ENCODE data around the gene MASP1.
"Not testable (repeated sequence)": the region's sequence is repeated elsewhere in the genome, so short reads cannot be mapped to it uniquely, and the experiment has no call there.

The MASP1 gene

GRCh38 chr3:187263270-187263669 lies 28.3 kb downstream of the MASP1 start:
- no peak for DNase-seq

- no peak for DNase-seq
Observed at GRCh38 chr3:187262360-187262759, 29.2 kb downstream of the MASP1 start.

GRCh38 chr3:187261541-187261969 lies 30.0 kb downstream of the MASP1 start:
- no peak for DNase-seq

GRCh38 chr3:187259171-187259570 lies 32.4 kb downstream of the MASP1 start:
- DNase-seq: no peak

GRCh38 chr3:187257992-187258692 lies 33.4 kb downstream of the MASP1 start:
- DNase-seq: no peak

- no peak for DNase-seq
Observed at GRCh38 chr3:187257471-187257870, 34.1 kb downstream of the MASP1 start.

GRCh38 chr3:187256051-187256616 lies 35.4 kb downstream of the MASP1 start:
- no peak for DNase-seq

GRCh38 chr3:187255314-187255713 lies 36.2 kb downstream of the MASP1 start:
- no peak for DNase-seq

GRCh38 chr3:187252311-187252710 lies 39.2 kb downstream of the MASP1 start:
- no peak for DNase-seq

- DNase-seq: no peak
Observed at GRCh38 chr3:187251599-187251998, 39.9 kb downstream of the MASP1 start.

- DNase-seq: no peak
Observed at GRCh38 chr3:187247398-187247797, 44.1 kb downstream of the MASP1 start.

- DNase-seq: no peak
Observed at GRCh38 chr3:187243933-187244524, 47.5 kb downstream of the MASP1 start.

- DNase-seq: no peak
Observed at GRCh38 chr3:187242900-187243299, 48.6 kb downstream of the MASP1 start.

- DNase-seq: no peak
Observed at GRCh38 chr3:187242435-187242834, 49.1 kb downstream of the MASP1 start.

GRCh38 chr3:187238835-187239234 lies 52.7 kb downstream of the MASP1 start:
- not testable (repeated sequence) for DNase-seq

- DNase-seq: no peak
Observed at GRCh38 chr3:187238239-187238638, 53.3 kb downstream of the MASP1 start.

- no peak for DNase-seq
Observed at GRCh38 chr3:187237741-187238140, 53.8 kb downstream of the MASP1 start.

- DNase-seq: no peak
Observed at GRCh38 chr3:187236962-187237361, 54.6 kb downstream of the MASP1 start.

- DNase-seq: no peak
Observed at GRCh38 chr3:187230011-187230410, 61.5 kb downstream of the MASP1 start.

GRCh38 chr3:187228740-187229139 lies 62.8 kb downstream of the MASP1 start:
- DNase-seq: no peak

GRCh38 chr3:187227658-187228258 lies 63.8 kb downstream of the MASP1 start:
- no peak for DNase-seq

- no peak for DNase-seq
Observed at GRCh38 chr3:187223799-187224198, 67.7 kb downstream of the MASP1 start.

GRCh38 chr3:187222801-187223200 lies 68.7 kb downstream of the MASP1 start:
- DNase-seq: no peak

GRCh38 chr3:187215460-187215859 lies 76.1 kb downstream of the MASP1 start:
- no peak for DNase-seq
